Body of pancreas (tissue), 4 donors: ENCODE data around the gene SLC17A1.

ENCODE experiments used
- CTCF ChIP-seq, 7 experiments: fragments of 450-650 bp in 4 of 7; fragments of 200-600 bp in 3 of 7; sonication (generic) in 3 of 7; IDR thresholded peaks; one replicate each; pipeline ENCODE4 v1.5.1; 2016 to 2019; ENCODE audit warnings: antibody characterized with exemption in 7 of 7
- POLR2A ChIP-seq, 3 donors: fragments of 450-650 bp; IDR thresholded peaks; one replicate each; pipeline ENCODE4 v1.6.1; 2016; ENCODE audit warnings: antibody characterized with exemption in 3 of 3, mild to moderate bottlenecking in 2 of 3

- no peak for TF ChIP-seq CTCF (IDR thresholded peaks at IDR 0.05)
- TF ChIP-seq POLR2A (IDR thresholded peaks at IDR 0.05): no peak
Measured at GRCh38 chr6:25764611-25765010, 67.2 kb downstream of the SLC17A1 start.
